ENCODE results near the gene ADAMTSL2. TPM values are rescaled to one million over a fixed set of nuclear protein-coding genes. Genes with fewer than 3 reads are reported as not detected.

ADAMTSL2 gene
- total RNA-seq, 1 experiment from 2014 or later: not detected

DNA sequence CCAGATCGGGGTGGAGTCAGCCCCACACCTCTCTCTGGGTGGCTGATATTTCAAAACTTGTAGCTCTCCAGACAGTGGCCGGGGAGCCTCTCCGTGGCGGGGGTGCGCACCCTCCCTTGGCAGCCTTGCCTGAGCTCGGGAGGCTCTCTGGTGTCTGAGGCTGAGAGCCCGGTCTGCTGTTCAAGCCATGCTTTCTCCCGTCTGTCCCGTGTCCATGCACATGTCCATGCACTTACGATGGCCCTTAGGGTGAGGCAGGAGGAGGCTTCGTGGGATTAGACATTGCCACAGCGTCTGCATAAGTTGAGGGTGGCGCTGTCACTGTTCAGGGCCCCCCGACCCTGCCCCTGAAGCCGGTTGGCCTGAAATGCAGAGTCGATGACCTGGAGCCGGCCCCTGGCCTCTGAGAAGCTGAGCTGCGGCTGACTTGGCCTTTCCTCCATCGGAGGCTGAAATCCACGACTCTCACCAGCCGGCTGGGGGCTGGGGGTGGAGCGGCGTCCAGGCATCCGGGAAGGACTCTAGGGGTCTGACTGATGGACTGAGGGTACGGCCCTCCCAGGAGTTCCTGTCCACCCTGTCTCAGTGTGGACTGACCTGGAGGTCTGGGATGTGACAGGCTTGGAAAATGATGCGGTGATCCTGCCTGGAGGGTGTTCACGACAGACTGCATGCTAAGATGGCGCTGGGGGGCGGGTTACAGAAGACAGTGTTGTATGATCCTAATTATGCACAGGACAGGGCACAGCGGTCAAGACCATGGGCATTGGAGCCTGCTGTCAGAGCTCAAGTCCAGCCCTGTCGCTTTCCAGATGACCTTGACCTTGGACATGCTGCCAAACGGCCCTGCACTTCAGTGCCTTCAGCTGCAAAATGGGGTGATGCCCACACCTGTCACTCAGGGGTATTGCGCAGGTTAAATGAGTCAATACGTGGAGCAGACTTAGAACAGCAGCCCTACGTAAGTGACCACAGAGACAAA, 37.4 kb upstream of the ADAMTSL2 start:
- H3K4me1 Mint-ChIP-seq (ENCODE audit: insufficient read depth, unreplicated experiment): no peaks in the 10 kb centered on the region
- TF ChIP-seq, protein P1, sequence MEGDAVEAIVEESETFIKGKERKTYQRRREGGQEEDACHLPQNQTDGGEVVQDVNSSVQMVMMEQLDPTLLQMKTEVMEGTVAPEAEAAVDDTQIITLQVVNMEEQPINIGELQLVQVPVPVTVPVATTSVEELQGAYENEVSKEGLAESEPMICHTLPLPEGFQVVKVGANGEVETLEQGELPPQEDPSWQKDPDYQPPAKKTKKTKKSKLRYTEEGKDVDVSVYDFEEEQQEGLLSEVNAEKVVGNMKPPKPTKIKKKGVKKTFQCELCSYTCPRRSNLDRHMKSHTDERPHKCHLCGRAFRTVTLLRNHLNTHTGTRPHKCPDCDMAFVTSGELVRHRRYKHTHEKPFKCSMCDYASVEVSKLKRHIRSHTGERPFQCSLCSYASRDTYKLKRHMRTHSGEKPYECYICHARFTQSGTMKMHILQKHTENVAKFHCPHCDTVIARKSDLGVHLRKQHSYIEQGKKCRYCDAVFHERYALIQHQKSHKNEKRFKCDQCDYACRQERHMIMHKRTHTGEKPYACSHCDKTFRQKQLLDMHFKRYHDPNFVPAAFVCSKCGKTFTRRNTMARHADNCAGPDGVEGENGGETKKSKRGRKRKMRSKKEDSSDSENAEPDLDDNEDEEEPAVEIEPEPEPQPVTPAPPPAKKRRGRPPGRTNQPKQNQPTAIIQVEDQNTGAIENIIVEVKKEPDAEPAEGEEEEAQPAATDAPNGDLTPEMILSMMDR (IDR thresholded peaks at IDR 0.05; ENCODE audit: unreplicated experiment): no peak
- H3K27ac Mint-ChIP-seq (ENCODE audit: low read depth, unreplicated experiment): no peak overlapping the region
- H3K9me3 Mint-ChIP-seq (ENCODE audit: unreplicated experiment): peaks cover 11% of the 10 kb centered on the region
- peaks cover 51% of the 10 kb centered on the region for H3K27me3 Mint-ChIP-seq (ENCODE audit: insufficient read depth, unreplicated experiment)
- H3K36me3 Mint-ChIP-seq (ENCODE audit: insufficient read depth, unreplicated experiment): no peaks in the 10 kb centered on the region
- POLR2A ChIA-PET: no interaction called here
- no TSS peak for BruUV-seq (replicated peaks)
- intact Hi-C loops (cut with micrococcal nuclease): no loop called here
- no peak for DNase-seq (ENCODE audit: unreplicated experiment)
- H3K4me3 Mint-ChIP-seq (ENCODE audit: unreplicated experiment): no peak overlapping the region
- CTCF ChIA-PET: interaction anchor here (0.6 to 1.7 kb wide), 2 partner anchors 11 to 44 kb away, joined by 4 read pairs; no protein-coding TSS in a partner anchor

DNA sequence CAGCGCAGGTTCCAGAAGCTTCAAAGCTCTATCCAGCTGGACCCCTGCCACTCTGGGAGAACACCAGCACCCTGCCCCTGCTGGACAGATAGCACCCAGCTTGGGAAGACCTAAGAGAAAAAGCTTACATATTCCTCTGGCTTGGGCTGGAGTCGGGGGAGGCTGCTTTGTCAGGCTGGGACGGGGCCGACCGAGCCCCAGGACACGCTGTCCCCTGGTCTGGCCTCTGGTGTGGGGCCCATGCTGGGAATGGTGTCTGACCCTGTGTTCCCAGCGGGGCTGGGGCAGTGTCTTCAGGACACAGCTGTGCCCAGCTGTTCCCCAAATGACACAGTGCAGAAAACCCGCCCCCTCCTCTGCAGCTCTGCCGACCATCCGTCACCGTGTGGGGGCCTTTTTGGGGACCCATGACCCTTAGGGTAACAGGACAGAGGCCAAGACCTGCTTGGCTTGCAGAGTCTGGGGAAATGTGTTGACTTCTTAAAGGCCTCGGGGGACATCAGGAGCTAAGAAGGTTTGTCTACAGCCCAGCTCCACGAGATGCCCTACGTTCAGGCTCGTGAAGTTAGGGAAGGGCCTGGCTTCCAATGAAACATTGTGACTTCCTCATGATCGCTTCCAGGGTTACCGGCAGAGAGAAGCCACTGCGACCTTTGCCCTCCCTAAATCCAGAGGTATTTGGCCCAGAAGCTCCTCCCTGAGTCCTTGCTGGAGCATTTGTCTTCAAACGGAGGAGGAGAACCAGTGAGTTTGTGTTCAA, 35.2 kb upstream of the ADAMTSL2 start:
- H3K4me3 Mint-ChIP-seq (ENCODE audit: unreplicated experiment): no peak overlapping the region

DNA sequence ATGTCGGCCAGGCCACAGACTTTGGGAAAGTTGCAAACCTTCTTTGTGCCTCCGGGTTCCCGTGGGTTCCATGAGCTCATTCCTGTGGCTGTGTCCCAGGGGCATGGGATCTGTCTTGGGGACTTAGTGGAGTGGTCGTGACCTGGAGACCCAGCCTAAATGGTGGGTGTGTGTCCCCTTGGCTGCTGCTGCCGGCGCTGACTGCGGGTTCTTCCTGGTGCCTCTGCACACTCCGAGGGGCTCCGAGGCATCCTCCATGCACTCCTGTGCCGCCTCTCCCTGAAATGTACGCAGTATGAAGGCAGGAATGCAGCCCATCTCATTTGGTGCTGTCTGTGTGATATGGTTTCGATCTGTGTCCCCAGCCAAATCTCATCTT, 34.6 kb upstream of the ADAMTSL2 start:
- Mint-ChIP-seq H3K9me3 (ENCODE audit: unreplicated experiment) (peaks cover 16% of the 10 kb centered on the region), H3K27ac (ENCODE audit: low read depth, unreplicated experiment) (no peak overlapping the region)
- POLR2A ChIA-PET: no interaction called here

More for the DNA sequence above, 35.2 kb upstream of the ADAMTSL2 start:
- no peaks in the 10 kb centered on the region for H3K36me3 Mint-ChIP-seq (ENCODE audit: insufficient read depth, unreplicated experiment)
- H3K4me1 Mint-ChIP-seq (ENCODE audit: insufficient read depth, unreplicated experiment): no peaks in the 10 kb centered on the region
- TF ChIP-seq, protein P1 (IDR thresholded peaks at IDR 0.05; ENCODE audit: unreplicated experiment): no peak
- no TSS peak for BruUV-seq (replicated peaks)
- POLR2A ChIA-PET: no interaction called here
- H3K27ac Mint-ChIP-seq (ENCODE audit: low read depth, unreplicated experiment): no peak overlapping the region
- peaks cover 61% of the 10 kb centered on the region for H3K27me3 Mint-ChIP-seq (ENCODE audit: insufficient read depth, unreplicated experiment)
- H3K9me3 Mint-ChIP-seq (ENCODE audit: unreplicated experiment): peaks cover 16% of the 10 kb centered on the region
- intact Hi-C loops (cut with micrococcal nuclease): no loop called here
- DNase-seq (ENCODE audit: unreplicated experiment): no peak
- CTCF ChIA-PET: interaction anchor here (0.6 to 1.1 kb wide), 3 partner anchors 9 to 1958 kb away, joined by 3 to 5 read pairs (median 3); no protein-coding TSS in a partner anchor

More for the DNA sequence above, 34.6 kb upstream of the ADAMTSL2 start:
- BruUV-seq (replicated peaks): no TSS peak
- Mint-ChIP-seq H3K36me3 (ENCODE audit: insufficient read depth, unreplicated experiment) (no peaks in the 10 kb centered on the region), H3K27me3 (ENCODE audit: insufficient read depth, unreplicated experiment) (peaks cover 61% of the 10 kb centered on the region), H3K4me3 (ENCODE audit: unreplicated experiment) (no peak overlapping the region), H3K4me1 (ENCODE audit: insufficient read depth, unreplicated experiment) (no peaks in the 10 kb centered on the region)
- no peak for DNase-seq (ENCODE audit: unreplicated experiment)
- CTCF ChIA-PET: interaction anchor here (1.1 kb wide), 1 partner anchor 11 kb away, joined by 5 read pairs; no protein-coding TSS in a partner anchor
- intact Hi-C loops (cut with micrococcal nuclease): no loop called here
- TF ChIP-seq, protein P1 (IDR thresholded peaks at IDR 0.05; ENCODE audit: unreplicated experiment): no peak

All from MCF 10A (cell line).